Posterior vena cava (tissue), 2 donors: Measurements from ENCODE around the gene SLC22A14. TPM values are rescaled to one million over a fixed set of nuclear protein-coding genes. Genes with fewer than 3 reads are reported as not detected.
"Not testable (repeated sequence)": the region's sequence is repeated elsewhere in the genome, so short reads cannot be mapped to it uniquely, and the experiment has no call there.

ENCODE experiments used
- DNase-seq: peaks from one replicate; pipeline ENCODE4 v3.0.0-alpha.2; 2020; ENCODE audit warnings: low spot score
- intact Hi-C, 2 donors: fragments of 100-400 bp; cut with DNase I; formaldehyde crosslinking; loops; one replicate each; pipeline versions ENCODE4 v1.14.1 to v1.14.2; 2022 to 2023
- total RNA-seq, 2 donors: library from RNA; stranded (reverse); fragmentation: NEBNext Ultra II Directional; extraction: Animal tissue kit (Norgen Biotek cat#: 25700); gene quantifications; one replicate each; pipeline ENCODE4 v1.2.1, GENCODE V29; 2021
- donor health status: DM: yes; HTN: yes; CAD: no.
- donor health status: DM: yes; HTN: yes; CAD: no.

Gene SLC22A14
- total RNA-seq, 2 donors from 2014 or later = 0.38 TPM; not detected in 1

DNA sequence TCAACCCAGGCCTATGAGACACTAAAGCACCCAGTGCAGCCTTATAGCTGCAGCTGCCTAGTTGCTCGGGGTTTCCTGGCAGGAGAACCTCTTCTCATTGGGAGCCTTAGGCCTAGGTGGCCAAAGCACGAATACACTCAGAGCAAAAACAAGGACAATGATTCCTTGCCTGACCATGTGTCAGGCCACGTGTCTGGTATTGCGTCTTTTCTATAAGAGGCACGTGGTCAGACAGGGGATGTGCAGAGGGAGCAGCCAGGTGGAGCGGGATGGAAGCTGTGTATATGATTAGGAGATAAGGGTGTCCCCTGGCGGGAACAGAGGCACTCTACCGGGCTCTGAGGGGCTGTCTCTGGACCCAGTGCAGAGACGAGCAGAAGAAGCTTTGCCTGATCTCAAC lies 26.4 kb downstream of the SLC22A14 start:
- DNase-seq = no peak
- intact Hi-C loops = no loop called here

DNA sequence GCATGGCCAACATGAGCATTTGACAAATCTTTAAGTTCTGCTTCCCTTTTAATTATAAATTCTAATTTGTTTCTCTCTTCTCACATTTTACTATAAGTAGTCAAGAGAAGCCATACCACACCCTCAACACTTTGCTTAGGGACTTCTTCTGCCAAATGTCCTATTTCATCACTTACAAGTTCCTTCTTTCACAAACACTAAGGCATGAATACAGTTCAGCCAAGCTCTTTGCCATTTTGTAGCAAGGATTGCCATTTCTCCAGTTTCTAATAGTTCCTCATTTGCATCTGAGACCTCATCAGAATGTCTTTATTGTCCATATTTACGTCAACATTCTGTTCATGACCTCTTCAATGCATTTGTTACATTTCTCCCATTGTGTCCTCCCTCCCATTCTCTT lies 29.4 kb downstream of the SLC22A14 start:
- intact Hi-C loops = no loop called here
- DNase-seq = no peak

DNA sequence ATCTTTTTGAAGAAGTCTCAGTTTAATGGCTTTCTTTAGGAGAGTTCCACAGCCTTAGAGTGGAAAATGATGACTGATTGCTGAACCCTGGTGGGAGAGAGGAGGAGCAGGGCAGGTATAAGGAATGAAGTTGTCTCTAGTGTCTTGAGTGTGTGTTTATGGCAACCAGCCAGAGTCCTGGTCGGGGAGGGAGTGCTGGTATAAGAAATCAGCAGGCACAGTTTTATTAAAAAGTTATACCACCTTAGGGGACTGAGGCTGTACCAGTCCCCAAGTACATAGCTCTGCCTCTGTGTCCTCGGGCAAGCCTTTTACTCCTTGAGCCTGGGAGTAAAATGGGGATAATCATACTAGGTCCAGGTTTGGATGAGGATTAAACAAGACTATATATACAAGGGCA lies 29.8 kb downstream of the SLC22A14 start:
- intact Hi-C loops = no loop called here
- no peak for DNase-seq

DNA sequence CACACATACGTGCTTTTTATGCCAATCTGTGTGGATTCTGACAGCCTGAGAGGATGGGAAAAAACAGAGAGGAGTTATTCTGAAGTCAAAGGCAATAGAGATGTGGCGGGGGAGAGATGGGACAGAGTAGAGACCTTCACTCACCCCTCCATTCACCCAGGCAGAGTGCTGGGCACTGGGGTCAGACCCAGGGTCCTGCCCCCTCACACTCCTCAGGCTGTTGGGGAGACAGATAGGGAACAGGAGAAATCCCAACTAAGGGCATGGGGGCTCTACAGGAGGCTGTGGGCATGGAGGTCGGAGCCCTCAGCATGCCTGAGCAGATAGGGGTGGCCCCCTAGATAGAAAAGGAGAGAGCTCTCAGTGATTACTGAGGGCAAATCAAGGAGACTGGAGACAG lies 30.3 kb downstream of the SLC22A14 start:
- intact Hi-C loops = no loop called here
- DNase-seq = no peak

DNA sequence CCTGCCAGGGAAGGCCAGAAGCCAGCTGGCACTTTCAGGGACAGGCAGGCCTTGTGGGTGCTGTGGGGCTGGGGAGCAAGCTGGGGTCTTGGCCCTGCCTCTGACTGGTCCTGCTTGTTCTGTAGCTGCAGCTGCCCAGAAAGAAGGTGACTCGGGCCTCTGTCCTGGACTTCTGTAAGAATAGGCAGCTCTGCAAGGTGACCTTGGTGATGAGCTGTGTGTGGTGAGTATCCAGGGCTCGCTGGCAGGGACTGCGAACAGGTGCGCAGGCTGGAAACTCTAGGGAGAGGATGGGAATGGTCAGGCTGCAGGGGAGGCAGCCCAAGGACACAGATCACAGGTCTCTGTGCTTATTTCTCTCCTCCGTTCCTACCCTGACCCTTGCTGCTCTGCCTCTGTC lies 31.2 kb downstream of the SLC22A14 start:
- no peak for DNase-seq
- intact Hi-C loops = no loop called here

DNA sequence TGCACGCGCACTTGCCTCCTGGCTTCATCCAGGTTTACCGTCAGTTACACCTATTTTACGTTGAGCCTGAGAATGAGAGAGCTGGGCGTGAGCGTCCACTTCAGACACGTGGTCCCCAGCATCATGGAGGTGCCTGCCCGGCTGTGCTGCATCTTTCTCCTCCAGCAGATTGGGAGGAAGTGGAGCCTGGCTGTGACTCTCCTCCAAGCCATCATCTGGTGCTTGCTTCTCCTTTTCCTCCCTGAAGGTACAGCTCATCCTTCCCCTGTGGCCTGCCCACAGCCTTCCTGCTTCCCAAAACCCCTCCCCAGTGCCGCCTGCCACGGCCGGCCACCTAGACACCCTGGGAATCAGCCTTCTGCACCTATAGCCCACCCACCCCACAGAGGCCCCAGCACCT lies 31.6 kb downstream of the SLC22A14 start:
- intact Hi-C loops = no loop called here

DNA sequence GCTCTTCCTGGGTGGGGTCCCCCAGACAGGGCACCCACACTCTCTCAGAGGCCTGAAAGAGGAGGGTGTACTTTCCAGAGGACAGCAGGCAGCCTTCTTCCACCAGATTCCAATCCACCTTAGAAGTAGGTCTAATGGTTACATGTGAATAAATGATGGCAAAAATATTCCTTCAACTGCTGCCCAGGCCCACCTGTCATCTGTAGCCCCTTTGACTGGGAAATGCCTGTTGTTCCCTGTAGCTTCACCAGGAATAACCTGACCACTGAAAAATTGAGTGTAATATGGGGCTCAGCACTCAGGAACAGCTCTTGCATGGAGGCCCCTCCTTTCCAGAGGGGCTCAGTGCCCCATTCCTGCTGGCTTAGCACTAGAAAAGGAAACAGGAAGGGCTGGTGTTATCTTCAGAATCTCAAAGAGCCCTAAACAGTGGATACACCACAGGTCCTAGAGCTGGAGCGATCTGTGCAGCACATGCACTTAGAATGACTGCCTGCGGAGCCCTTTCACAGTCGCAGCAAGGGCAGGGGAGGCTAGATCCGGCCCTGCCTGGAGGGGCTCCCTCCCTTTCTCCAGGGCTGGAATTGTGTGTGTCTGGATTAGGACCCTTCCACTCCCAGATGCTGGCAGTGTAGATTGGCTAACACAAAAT lies 32.1 kb downstream of the SLC22A14 start:
- no peak for DNase-seq
- intact Hi-C loops = no loop called here

More for the DNA sequence above, 31.6 kb downstream of the SLC22A14 start:
- no peak for DNase-seq

DNA sequence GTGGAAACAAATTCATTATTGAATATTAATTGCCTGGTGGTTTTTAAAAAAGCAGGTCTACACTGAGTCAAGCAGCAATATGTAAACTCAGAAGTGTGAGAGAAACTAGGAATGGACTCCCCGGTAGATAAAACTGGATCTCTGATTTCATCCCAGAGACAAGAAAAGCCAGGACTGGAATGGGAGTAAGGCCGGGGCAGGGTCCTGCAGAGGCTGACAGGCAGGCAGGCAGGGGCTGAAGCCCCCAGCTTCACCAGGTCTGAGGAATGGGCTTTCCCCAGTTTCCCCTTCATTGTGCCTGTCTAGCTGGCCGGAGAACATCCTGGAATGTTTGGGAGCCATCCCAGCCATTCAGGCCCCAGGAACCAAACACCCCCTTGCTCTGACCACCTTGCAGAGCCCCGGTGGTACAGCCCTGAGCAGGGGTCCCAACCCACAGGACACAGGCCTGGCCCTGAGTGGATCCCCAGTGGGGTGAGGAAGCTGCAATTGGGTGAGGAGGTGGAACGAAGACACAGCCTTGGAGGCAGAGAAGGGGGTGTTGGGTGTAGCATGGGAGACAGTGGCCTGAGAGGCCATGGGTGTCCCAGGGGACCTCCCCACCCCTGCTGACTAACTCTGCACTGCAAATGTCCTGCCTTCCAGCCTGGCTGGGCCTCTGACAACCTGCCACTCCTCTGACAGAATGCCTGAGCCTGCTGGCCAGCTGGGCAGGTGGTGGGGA lies 32.8 kb downstream of the SLC22A14 start:
- DNase-seq = no peak
- intact Hi-C loops = no loop called here

DNA sequence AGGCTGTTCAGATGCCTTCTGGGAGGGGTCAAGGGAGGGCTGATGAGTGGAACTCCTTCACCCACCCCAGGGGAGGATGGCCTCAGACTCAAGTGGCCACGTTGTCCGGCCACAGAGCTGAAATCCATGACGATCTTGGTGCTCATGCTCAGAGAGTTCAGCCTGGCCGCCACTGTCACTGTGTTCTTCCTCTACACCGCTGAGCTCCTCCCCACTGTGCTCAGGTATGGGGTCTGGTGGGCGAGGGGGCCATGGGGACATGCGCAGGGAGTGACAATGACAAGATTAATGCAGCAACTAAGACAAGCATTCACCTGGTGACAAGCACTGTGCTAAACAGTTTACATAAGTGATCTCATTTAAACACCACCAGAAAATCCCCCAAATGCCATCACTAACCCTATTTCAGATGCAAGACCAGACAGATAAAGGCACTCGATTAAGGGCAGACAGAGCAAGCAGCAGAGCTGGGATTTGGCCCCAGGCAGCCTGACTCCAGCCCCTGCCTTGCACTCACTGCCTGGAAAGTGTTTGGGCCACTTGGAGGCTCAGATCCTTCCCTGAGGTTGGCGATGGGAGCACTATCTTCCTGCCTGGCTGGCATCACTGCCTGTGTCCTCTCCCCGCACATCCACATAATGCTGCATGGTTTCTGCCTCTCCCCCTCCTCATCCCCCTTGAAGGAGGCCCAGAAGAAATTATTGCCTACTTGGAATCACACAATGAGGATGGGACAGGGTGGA lies 33.6 kb downstream of the SLC22A14 start:
- intact Hi-C loops = no loop called here

DNA sequence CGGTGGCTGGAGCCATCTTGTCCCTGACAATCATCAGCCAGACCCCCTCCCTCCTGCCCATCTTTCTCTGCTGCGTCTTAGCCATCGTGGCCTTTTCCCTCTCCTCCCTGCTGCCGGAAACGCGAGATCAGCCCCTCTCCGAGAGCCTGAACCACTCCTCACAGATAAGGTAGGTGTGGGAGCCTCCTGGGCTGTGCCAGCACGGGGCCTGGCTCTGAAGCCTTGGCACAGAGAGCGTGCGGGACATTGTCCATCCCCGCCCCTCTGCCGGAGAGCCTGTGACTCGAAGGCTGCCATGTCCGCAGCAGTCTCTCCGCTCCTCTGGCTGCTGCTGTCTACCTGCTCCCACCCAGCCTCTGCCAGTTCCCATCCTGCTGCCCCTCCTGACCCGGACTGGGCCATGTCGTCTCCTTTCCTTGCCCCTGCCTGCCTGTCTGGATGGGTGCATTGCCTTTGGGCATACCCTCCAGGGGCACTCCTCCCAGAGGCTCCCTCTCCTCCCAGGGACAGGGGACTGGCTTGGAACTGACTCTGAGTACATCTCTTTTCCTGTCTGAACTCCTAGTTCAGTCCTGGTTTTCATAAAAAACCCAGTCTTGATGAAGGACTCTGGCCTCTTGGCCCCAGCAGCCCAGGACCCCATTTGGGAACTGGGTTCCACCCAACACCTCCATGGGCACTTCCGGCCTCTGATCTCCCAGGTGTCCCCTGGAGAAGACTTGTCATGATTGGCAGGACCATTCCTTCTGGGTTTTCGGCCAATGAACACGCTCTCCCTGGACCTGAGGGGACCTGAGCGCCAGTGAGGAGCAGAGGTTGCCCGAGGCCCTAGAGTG lies 34.5 kb downstream of the SLC22A14 start:
- intact Hi-C loops = no loop called here
- DNase-seq = no peak

More for the DNA sequence above, 33.6 kb downstream of the SLC22A14 start:
- no peak for DNase-seq

DNA sequence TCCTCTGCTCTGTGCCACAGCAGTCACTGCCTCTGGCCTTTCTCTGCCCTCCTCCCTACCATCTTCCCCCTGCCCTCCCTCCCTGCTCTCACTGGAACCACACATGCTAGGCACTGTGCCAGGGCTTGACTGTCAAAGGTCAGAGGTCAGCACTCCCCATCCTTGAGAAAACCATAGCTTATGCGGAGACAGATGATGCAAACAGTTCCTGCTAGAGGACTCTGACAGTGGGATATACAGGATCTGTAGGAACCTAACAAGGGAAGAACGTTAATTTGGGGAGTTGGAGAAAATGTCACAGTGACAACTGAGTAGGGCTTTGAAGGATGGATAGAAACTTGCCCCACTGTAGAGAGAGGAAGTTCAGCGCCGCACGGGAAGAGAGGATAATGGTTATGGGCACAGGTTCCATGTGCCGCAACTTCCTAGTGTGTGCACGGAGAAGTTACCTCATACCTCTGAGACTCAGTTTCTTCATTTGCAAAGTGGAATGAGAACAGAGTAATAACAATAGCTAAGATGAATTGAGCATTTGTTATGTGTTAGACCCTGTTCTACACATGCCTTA lies 35.2 kb downstream of the SLC22A14 start:
- intact Hi-C loops = no loop called here

DNA sequence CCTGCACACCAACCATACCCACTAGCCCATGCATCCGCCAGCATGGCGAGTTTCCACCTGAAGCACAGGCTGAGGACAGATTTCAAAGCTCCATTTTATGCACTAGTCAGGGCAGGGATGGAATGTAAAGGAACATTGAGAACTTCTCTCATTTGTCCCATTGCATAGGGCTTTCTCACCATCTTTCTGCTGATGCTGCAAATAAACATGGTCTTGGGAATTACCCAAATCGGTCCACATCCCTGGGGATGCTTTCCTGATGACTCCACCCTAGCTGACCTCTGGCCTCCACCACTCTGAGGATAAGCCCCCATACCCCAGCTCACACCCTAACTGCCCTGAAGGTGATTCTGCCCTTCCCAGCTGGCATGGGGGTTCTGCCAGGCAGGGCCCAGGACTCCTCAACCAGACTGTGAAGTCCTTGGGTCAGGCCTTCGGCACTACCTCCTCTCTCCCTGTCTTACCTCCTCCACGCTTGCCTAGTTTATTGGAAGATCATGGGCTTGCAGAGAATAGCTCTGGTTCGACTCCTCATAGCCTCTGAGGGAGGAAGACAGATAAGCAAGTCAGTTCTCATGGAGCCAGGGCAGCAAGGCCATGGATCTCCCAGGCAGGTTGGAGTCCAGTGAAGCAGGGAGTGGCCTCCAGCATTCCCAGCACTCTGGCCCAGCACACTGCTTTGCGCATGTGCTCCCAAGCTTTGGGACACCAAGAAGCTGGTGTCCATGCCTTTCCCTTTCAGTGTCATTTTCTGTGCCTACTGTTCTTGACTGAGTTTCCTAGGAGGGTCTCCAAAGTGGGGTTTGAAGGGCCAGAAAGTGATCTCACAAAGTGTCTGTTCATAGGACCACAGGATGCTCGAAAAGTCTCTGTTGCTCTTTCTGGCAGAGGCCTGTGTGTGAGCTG lies 36.9 kb downstream of the SLC22A14 start:
- DNase-seq = no peak

More for the DNA sequence above, 35.2 kb downstream of the SLC22A14 start:
- no peak for DNase-seq

DNA sequence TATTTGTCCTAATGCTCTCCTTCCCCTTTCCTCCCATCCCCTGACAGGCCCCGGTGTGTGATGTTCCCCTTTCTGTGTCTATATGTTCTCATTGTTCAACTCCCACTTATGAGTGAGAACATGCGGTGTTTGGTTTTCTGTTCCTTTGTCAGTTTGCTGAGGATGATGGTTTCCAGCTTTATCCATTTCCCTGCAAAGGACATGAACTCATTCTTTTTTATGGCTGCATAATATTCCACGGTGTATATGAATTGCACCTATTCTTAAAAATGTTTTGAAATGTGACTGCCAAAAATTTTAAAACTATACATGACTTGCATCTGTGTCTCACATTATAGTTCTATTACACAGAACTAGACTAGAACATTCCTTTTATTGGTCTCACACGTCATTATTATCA lies 38.5 kb downstream of the SLC22A14 start:
- intact Hi-C loops, DNase-seq: not testable (repeated sequence)

More for the DNA sequence above, 36.9 kb downstream of the SLC22A14 start:
- intact Hi-C loops = no loop called here

DNA sequence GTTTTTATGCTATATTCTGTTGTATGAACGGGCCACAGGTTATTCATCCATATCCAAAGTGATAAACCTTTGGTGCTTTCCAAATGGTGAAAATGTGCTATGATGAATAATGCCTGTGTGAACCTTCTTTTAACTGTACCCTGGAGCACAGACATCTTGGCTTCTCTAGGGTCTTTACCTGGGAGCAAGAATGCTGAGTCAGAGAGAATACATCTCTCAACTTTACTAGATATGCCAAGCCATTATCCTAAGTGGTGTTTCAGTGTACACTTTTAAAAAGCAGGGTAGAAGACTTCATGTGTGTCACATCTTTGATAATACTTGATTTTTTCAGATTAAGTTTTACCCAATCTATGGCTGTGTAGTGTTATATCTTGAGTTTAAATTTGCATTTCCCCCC lies 41.0 kb downstream of the SLC22A14 start:
- DNase-seq = no peak
- intact Hi-C loops = no loop called here

DNA sequence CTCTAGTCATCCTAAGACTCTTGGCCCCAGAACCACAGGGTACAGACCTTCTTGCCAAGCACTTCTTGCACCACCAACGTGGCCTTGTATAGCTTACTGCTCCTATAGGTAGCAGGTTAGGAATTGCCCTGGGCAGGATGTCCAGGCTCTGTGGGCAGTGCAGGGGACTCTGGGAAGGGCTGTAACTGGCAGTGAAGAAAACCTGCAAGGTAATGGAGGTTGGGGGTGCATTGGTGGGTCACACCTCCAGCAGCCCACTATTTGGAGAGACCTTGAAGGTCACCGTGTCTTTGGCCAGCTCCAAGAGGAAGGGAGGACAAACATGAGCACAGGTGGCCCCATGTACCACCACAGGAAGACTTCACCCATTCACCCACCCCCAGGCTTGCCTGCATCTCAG lies 43.2 kb downstream of the SLC22A14 start:
- intact Hi-C loops = no loop called here
- peak; percentile 38 for DNase-seq

DNA sequence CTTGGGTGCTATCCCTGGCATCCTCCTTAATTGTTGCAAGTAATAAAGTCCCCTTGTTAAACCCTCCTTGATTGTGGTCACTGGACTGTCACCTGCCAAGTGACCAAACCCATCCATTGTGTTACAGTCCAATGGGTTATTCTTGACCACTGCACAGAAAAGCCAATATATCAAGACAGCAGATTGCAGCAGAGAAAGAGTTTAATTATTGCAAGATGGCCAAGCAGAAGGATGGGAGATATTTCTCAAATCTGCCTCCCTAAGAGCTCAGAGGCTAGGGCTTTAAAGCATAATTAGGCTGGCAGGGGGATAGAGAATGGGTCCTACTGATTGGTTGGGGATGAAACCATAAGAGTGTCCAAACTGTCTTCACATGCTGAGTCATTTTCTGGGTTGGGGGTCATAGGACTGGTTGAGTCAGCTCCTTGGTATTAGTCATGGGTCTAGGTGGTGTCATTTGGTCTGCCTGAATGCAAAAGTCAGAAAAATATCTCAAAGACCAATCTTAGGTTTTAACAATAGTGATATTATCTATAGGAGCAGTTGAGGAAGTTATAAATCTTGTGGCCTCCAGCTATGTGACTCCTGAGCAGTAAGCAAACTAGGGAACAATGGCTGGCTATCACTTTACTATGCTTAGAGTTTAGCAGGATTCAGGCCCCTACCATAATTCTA lies 45.4 kb downstream of the SLC22A14 start:
- intact Hi-C loops = no loop called here
- DNase-seq = no peak

DNA sequence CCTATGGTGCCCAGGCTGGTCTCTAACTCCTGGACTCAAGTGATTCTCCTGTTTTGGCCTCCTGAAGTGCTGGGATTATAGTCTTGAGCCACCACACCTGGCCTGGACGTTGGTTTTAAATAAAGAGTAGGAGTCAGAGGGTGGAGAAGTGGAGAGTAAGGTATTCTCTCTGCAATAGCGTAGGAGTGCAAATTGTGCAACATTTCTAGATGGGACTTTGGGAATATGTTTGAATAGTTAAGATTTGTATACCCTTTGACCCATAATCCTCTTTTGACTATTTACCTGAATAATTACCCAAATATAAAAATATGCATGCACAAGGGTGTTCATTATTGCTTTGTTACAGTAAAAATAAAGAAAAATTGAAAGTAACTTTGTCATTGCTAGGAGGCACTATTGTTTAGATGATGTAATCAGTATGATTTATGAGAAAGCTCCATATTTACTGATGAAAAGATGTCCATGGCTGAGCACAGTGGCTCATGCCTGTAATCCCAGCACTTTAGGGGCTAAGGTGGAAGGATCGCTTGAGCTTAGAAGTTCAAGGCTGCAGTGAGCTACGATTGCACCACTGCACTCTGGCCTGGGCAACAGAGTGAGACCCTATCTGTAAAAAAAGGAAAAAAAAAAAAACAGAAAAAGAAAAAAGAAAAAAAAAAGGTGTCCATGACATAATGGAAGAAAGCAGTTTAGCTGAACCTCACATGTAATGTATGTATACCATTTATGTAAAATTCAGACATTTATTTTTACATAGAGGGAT lies 49.3 kb downstream of the SLC22A14 start:
- intact Hi-C loops = no loop called here
- peak; percentile 38 for DNase-seq
